HG03103 (cell line): Measurements from ENCODE around the gene TM4SF4.

Source experiments
- ATAC-seq: cut with Tn5 transposase; IDR thresholded peaks from one replicate; pipeline ENCODE4 v1.9.1; 2021; ENCODE audit warnings: low read depth; ENCODE audit not compliant: unreplicated experiment

Gene TM4SF4

GRCh38 chr3:149509526-149509925, 35.0 kb downstream of the TM4SF4 start:
- no peak for ATAC-seq

GRCh38 chr3:149510480-149510879, 36.0 kb downstream of the TM4SF4 start:
- ATAC-seq: no peak

GRCh38 chr3:149511040-149511626, 36.6 kb downstream of the TM4SF4 start:
- no peak for ATAC-seq

GRCh38 chr3:149512073-149512782, 37.7 kb downstream of the TM4SF4 start:
- no peak for ATAC-seq

GRCh38 chr3:149514471-149514870, 40.0 kb downstream of the TM4SF4 start:
- no peak for ATAC-seq

GRCh38 chr3:149515249-149515648, 40.8 kb downstream of the TM4SF4 start:
- ATAC-seq: no peak

GRCh38 chr3:149516920-149517319, 42.4 kb downstream of the TM4SF4 start:
- ATAC-seq: no peak

- ATAC-seq: no peak
Observed at GRCh38 chr3:149519912-149520311, 45.4 kb downstream of the TM4SF4 start.

GRCh38 chr3:149523512-149524299, 49.2 kb downstream of the TM4SF4 start:
- ATAC-seq: no peak

GRCh38 chr3:149527531-149528339, 53.2 kb downstream of the TM4SF4 start:
- no peak for ATAC-seq

- ATAC-seq: no peak
Observed at GRCh38 chr3:149528340-149528650, 53.8 kb downstream of the TM4SF4 start.

- ATAC-seq: no peak
Observed at GRCh38 chr3:149529099-149529498, 54.6 kb downstream of the TM4SF4 start.

- ATAC-seq: peak; percentile 42
Observed at GRCh38 chr3:149532489-149533180, 58.1 kb downstream of the TM4SF4 start.

GRCh38 chr3:149534082-149534481, 59.6 kb downstream of the TM4SF4 start:
- ATAC-seq: no peak

- no peak for ATAC-seq
Observed at GRCh38 chr3:149534671-149535332, 60.3 kb downstream of the TM4SF4 start.

GRCh38 chr3:149535333-149535685, 60.8 kb downstream of the TM4SF4 start:
- no peak for ATAC-seq

GRCh38 chr3:149536429-149536828, 61.9 kb downstream of the TM4SF4 start:
- no peak for ATAC-seq

- no peak for ATAC-seq
Observed at GRCh38 chr3:149538371-149538770, 63.9 kb downstream of the TM4SF4 start.

- ATAC-seq: no peak
Observed at GRCh38 chr3:149541091-149541491, 66.6 kb downstream of the TM4SF4 start.
